ENCODE data around the gene ATF6B. TPM values are rescaled to one million over a fixed set of nuclear protein-coding genes. Genes with fewer than 3 reads are reported as not detected.

The ATF6B gene
- total and polyA plus RNA-seq, 2 of the 8 experiments (the other 6 are each of a cell fraction or from before 2014, with no cell fraction given) = 38.1 to 42.2 TPM

DNA sequence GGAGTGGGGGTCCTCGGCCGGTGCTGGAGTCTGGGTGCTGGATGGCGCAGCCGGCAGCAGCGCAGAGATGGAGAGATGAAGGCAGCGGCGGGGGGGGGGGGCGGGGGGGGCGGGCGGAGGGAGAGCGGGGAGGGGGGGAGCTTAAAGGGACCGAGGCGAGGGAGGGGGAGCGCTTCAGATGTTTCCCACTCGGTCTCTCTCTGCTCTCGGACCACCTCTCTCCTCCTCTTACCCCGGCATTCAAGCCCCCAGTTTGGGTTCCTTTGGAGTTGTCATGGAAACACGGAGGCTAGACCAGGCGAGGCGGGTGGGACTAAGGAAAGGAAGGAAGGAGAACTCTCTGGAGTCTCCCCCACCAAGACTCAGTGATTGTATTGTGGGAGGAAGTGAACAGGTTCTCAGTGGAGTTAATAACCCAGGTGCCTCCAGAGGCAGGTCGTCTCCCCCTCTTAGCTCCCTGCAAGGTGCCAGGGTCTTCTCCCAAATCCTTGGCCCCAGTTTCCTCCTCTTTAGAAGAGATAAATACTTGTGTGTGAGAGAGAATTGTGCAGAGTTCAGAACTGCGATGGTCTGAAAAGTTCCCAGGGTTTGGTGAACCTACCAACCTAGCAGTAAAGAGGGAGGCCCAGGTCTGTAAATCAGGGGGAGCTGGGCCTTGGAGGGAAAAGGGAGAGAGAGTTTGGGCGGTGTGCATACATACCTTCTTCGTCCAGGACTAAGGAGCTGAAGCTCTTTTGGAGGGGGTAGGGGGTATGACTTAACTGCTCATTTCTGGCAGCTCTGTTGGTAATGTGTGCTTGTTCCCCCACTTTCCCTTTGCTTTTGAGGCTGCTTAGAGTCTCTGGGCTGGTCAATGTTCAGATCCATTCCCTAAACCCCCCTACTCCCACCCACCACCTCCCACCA lies 24.1 kb upstream of the ATF6B start, which contains the start of gene PRRT1:
TSS of gene PRRT1 (minus strand) at position 77 of the 906 bp plus-strand sequence. CDS start 112 bp downstream, outside the sequence.
- FAIRE-seq = no peak
- TF ChIP-seq SAP30 (IDR thresholded peaks at IDR 0.05; ENCODE audit: insufficient read depth, insufficient replicate concordance, low read length) (no peak), MAFK (IDR thresholded peaks at IDR 0.05; ENCODE audit: low read depth, low read length) (no peak), KDM4A (IDR thresholded peaks at IDR 0.05; ENCODE audit: low read depth, low read length, severe bottlenecking) (no peak), YY1 (IDR thresholded peaks at IDR 0.05; ENCODE audit: low read depth, low read length) (no peak), CTBP2 (IDR thresholded peaks at IDR 0.05; ENCODE audit: borderline replicate concordance, insufficient read depth, insufficient read length, low read length) (no peak), NANOG (IDR thresholded peaks at IDR 0.05; ENCODE audit: insufficient read depth, low read depth, low read length, poor library complexity, severe bottlenecking) (no peak), ZNF274 (IDR thresholded peaks at IDR 0.05; ENCODE audit: borderline replicate concordance, extremely low read depth, low read length) (no peak)
- TF ChIP-seq, protein P1, sequence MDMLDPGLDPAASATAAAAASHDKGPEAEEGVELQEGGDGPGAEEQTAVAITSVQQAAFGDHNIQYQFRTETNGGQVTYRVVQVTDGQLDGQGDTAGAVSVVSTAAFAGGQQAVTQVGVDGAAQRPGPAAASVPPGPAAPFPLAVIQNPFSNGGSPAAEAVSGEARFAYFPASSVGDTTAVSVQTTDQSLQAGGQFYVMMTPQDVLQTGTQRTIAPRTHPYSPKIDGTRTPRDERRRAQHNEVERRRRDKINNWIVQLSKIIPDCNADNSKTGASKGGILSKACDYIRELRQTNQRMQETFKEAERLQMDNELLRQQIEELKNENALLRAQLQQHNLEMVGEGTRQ (IDR thresholded peaks at IDR 0.05; ENCODE audit: low read length) = no peak

More for the DNA sequence above, 24.1 kb upstream of the ATF6B start, which contains the start of gene PRRT1:
- Histone ChIP-seq H4K20me1 (replicated peaks in 1 of 2; ENCODE audit: control insufficient read depth in 1 of 2, insufficient read depth in 2 of 2, low read length in 2 of 2) (no peaks in the 10 kb centered on the region), H2BK15ac (ENCODE audit: low read length) (peak within 1 kb of the TSS; percentile 98; the same call in 1 of the 2 replicates), H4K8ac (ENCODE audit: extremely low read depth, insufficient read depth, low read length) (no peak within 1 kb of the TSS), H3K23me2 (ENCODE audit: low read depth, low read length) (peaks cover 25% of the 10 kb centered on the region), H3K56ac (replicated peaks; ENCODE audit: insufficient read length, low read depth, low read length) (no peak within 1 kb of the TSS), H4K5ac (ENCODE audit: insufficient read length, low read depth, low read length) (no peak within 1 kb of the TSS), H3K27ac (ENCODE audit: low read depth, low read length) (no peak within 1 kb of the TSS), H2AK5ac (ENCODE audit: low read depth, low read length) (no peak within 1 kb of the TSS; the same call in 1 of the 2 replicates), H3K4me3 (ENCODE audit: extremely low read depth in 1 of 4, insufficient read depth in 2 of 4, low read depth in 3 of 4, low read length in 4 of 4) (peak within 1 kb of the TSS; percentile 77 to 98 (median 92); a peak in 7 of 8 replicates), H3K14ac (ENCODE audit: insufficient read length) (no peak within 1 kb of the TSS), H2BK120ac (replicated peaks; ENCODE audit: low read depth, low read length) (no peak within 1 kb of the TSS), H3K23ac (ENCODE audit: insufficient read length) (no peak within 1 kb of the TSS), H2AFZ (ENCODE audit: low read length) (no peak within 1 kb of the TSS), H3K4me1 (replicated peaks in 1 of 4; ENCODE audit: control insufficient read depth in 3 of 4, insufficient read depth in 4 of 4, low read length in 3 of 4) (peaks cover 13 to 36% (median 16%) of the 10 kb centered on the region in 4 experiments), H3K9me3 (ENCODE audit: insufficient read depth in 2 of 2, low read depth in 1 of 2, low read length in 1 of 2) (no peaks in the 10 kb centered on the region), H3K36me3 (ENCODE audit: control insufficient read depth in 2 of 4, insufficient read depth in 4 of 4, low read length in 3 of 4) (peaks cover 2 to 4% (median 4%) of the 10 kb centered on the region in 4 experiments; a peak in 4 of 8 replicates), H2BK12ac (ENCODE audit: low read depth, low read length) (no peak within 1 kb of the TSS; the same call in 1 of the 2 replicates), H3K18ac (ENCODE audit: extremely low read depth, low read length) (peak within 1 kb of the TSS; percentile 62; the same call in 1 of the 2 replicates), H2BK5ac (ENCODE audit: low read depth, low read length) (peak within 1 kb of the TSS; percentile 44; the same call in 1 of the 2 replicates), H3K9ac (replicated peaks in 1 of 4; ENCODE audit: extremely low read depth in 1 of 4, low read depth in 3 of 4, low read length in 3 of 4) (peak within 1 kb of the TSS in 1 of 4 experiments; percentile 19; a peak in 3 of 7 replicates), H3K4ac (replicated peaks; ENCODE audit: insufficient read length, low read depth, low read length) (peak within 1 kb of the TSS; percentile 10), H2BK20ac (ENCODE audit: low read length) (0 out of 2 replicates have a peak within 1 kb of the TSS, but pooled peaks have one; percentile 21), H3K79me2 (ENCODE audit: control insufficient read depth in 1 of 2, insufficient read depth in 2 of 2, low read length in 2 of 2) (peaks cover 0 to 5% of the 10 kb centered on the region in 2 experiments; a peak in 1 of 4 replicates), H3K4me2 (ENCODE audit: insufficient read depth in 1 of 2, low read depth in 2 of 2, low read length in 2 of 2) (peak within 1 kb of the TSS; percentile 94 to 100), H3K27me3 (replicated peaks in 1 of 4; ENCODE audit: control insufficient read depth in 3 of 4, extremely low read depth in 1 of 4, insufficient read depth in 3 of 4, low read length in 3 of 4) (peaks cover 4 to 41% (median 37%) of the 10 kb centered on the region in 4 experiments), H3K79me1 (ENCODE audit: low read depth, low read length) (0 out of 2 replicates have a peak, but pooled peaks cover 3% of the 10 kb centered on the region), H4K91ac (replicated peaks; ENCODE audit: insufficient read length, low read length) (peak within 1 kb of the TSS; percentile 18)
- 15% methylated on average over 9 of the region's 24 CpGs; no CpG with 5 or more reads in 1 of the 2 experiments for WGBS, 2 experiments (ENCODE audit: extremely low coverage in 1 of 2, insufficient coverage in 1 of 2, insufficient read length in 1 of 2, insufficient replicate concordance in 2 of 2, low coverage in 1 of 2, low lambda C conversion rate in 2 of 2, missing lambda C conversion rate in 1 of 2)
- DNase-seq (ENCODE audit: low read depth in 1 of 2, low spot score in 2 of 2) = peak in 1 of 2 experiments; percentile 51
- ChIA-PET POLR2A (ENCODE audit: partially characterized antibody) (interaction anchor here (0.7 to 4.7 kb wide), 22 partner anchors 9 to 81 kb away, joined by 3 to 30 read pairs (median 4); partner anchors contain the start of genes ATF6B, EGFL8, FKBPL and GPSM3), CTCF (ENCODE audit: partially characterized antibody) (interaction anchor here (1.0 to 4.7 kb wide), 9 partner anchors 11 to 44 kb away, joined by 3 to 23 read pairs (median 5); partner anchors contain the start of genes ATF6B and EGFL8)

Measured in H1 (cell line).